Fibroblast of mammary gland (primary cell): ENCODE results near the gene PITPNM3.

Experiments used
- DNase-seq: peaks from one replicate; pipeline ENCODE4 v3.0.0-alpha.2; 2010; ENCODE audit warnings: low read depth
- H3K4me3 ChIP-seq: 2 replicates; pipeline ENCODE4 v1.5.1; 2011; ENCODE audit warnings: low read depth, mild to moderate bottlenecking, low read length, moderate library complexity; ENCODE audit not compliant: control insufficient read depth
- CTCF ChIP-seq: conservative IDR thresholded peaks from 2 replicates; pipeline ENCODE4 v1.5.1; 2011; ENCODE audit warnings: low read depth, low read length, inconsistent platforms; ENCODE audit not compliant: control insufficient read depth, insufficient read depth

PITPNM3 gene

GRCh38 chr17:6460531-6461161, 95.7 kb downstream of the PITPNM3 start:
- DNase-seq = no peak
- no peak overlapping the region for H3K4me3 ChIP-seq
- no peak for TF ChIP-seq CTCF

GRCh38 chr17:6458460-6458950, 97.8 kb downstream of the PITPNM3 start:
- no peak for TF ChIP-seq CTCF
- no peak overlapping the region for H3K4me3 ChIP-seq
- no peak for DNase-seq

GRCh38 chr17:6457688-6458459, 98.5 kb downstream of the PITPNM3 start:
- H3K4me3 ChIP-seq = no peak overlapping the region
- TF ChIP-seq CTCF = no peak
- DNase-seq = no peak

- no peak overlapping the region for H3K4me3 ChIP-seq
- no peak for TF ChIP-seq CTCF
- peak; percentile 78 for DNase-seq
These were observed 99.3 kb downstream of the PITPNM3 start for GRCh38 chr17:6456914-6457687.

GRCh38 chr17:6456321-6456720, 100.0 kb downstream of the PITPNM3 start:
- no peak for TF ChIP-seq CTCF
- DNase-seq = no peak
- no peak overlapping the region for H3K4me3 ChIP-seq

GRCh38 chr17:6455321-6455705, 101.0 kb downstream of the PITPNM3 start:
- peak; percentile 10 for DNase-seq
- no peak for TF ChIP-seq CTCF
- H3K4me3 ChIP-seq = no peak overlapping the region
